Activated T-helper 1 cell treated with anti-CD3 and anti-CD28 coated beads, Interleukin-2, amount 50 U/mL, for 16 hours (primary cell): ENCODE data around the gene HIP1R.

Source experiments
- DNase-seq, 2 donors: peaks; one replicate each; pipeline ENCODE4 v3.0.0-alpha.2; 2020; ENCODE audit warnings: low read depth in 1 of 2, low spot score in 1 of 2

HIP1R gene

DNA sequence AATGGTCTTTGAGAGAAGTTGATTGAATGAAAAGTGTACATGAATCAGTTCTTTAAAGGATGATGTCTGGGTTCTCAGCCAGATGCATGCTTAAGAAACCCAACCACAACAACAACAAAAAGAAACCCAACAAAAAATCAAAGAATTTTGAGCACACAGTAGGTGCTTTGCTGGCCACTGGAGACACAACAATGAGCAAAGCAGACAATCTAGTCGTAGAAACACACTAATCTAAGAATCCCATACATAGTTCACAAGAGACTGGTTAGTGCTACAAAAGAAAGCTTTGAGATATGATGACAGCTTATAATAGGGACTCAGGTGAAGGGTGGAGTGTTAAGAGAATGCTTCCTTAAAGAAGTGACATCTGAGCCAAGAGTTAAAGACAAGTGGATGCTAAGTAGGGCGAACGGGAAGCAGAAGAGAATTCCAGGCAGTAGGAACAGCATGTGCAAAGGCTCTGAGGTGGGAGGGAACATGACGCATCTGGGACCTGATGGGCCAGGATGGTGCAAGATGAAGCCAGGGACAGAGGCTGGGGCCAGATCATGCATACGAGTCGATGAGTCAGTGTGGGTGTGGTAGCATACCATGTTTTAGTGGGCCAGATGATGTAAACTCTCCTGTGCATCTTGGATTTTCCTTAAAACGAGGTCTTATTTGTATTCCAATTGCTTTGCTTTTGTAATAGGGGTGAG, 4.6 kb upstream of the HIP1R start:
- no peak for DNase-seq

DNA sequence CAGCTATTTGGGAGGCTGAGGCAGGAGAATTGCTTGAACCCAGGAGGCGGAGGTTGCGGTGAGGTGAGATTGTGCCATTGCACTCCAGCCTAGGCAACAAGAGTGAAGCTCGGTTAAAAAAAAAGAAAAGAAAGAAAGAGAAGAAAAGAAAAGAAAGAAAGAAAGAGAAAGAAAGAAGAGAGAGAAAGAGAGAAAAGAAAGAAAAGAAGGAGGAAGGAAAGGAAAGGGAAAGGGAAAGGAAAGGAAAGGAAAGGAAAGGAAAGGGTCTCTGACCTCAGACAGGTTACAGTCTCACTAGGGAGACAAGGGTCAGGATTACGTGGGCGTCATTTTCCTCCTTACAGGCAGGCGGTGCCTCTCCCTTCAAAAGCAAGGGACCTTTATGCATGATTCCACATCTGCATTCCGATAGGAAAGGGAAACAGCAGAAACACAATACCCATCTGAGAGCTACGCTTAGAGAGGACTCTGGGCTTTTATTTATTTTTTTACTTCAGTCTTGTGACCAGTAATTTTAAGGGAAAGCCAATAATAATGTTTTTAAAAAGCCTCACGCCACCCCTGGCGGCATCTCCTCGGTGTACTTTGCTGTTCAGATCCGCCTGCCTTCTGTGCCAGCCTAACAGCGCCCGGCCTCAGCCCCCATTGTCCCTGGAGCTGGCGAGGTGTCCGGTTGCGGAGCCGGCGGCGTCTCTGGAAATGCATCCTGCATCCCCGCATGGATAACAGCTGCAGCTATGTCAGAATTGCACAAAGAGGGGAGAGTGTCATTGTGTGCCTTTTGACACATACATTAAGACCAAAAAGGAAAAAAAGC, 945 bp upstream of the HIP1R start:
- no peak for DNase-seq

- DNase-seq, result no peak
These were observed 431 bp downstream of the HIP1R start for GRCh38 chr12:122835750-122836026.

- peak in 1 of 2 donors; percentile 30 for DNase-seq
These were observed 1.0 kb downstream of the HIP1R start for GRCh38 chr12:122836027-122836921.

- DNase-seq, result no peak
These were observed 2.3 kb downstream of the HIP1R start for GRCh38 chr12:122837306-122838265.

- no peak for DNase-seq
These were observed 3.6 kb downstream of the HIP1R start for GRCh38 chr12:122838841-122839240.

DNA sequence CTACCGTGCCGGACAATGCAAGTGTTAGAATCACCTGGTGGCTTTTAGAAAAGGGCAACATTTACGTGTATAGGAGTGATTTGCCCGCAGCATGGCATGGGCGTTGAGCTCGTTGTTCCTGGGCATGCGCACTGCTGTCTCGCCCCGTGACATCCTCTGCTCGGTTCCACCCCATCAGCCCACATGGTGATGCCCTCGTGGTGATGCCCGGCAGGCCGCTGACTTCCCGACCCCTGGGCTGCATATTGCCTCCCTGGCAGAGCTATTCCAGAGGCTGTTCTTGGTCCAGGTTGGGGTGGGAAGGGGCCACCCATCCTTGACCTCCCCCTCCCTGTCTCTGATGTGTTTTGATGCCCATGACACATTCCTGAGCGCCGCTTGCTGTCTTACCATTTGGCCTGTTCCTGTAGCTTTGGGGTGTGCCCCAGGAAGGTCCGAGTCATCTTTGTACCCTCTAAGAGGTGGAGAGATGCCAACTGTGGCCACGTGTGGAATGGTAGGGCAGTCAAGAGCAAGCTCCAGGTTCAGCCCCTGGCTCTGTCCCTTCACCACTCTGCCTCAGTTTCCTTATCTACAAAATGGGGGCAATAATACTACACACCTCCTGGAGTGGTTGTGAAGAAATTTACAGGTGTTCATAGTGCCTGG, 4.8 kb downstream of the HIP1R start:
- DNase-seq, result no peak

- no peak for DNase-seq
These were observed 5.6 kb downstream of the HIP1R start for GRCh38 chr12:122840580-122841513.

GRCh38 chr12:122841544-122842321, 6.5 kb downstream of the HIP1R start:
- DNase-seq, result no peak

DNA sequence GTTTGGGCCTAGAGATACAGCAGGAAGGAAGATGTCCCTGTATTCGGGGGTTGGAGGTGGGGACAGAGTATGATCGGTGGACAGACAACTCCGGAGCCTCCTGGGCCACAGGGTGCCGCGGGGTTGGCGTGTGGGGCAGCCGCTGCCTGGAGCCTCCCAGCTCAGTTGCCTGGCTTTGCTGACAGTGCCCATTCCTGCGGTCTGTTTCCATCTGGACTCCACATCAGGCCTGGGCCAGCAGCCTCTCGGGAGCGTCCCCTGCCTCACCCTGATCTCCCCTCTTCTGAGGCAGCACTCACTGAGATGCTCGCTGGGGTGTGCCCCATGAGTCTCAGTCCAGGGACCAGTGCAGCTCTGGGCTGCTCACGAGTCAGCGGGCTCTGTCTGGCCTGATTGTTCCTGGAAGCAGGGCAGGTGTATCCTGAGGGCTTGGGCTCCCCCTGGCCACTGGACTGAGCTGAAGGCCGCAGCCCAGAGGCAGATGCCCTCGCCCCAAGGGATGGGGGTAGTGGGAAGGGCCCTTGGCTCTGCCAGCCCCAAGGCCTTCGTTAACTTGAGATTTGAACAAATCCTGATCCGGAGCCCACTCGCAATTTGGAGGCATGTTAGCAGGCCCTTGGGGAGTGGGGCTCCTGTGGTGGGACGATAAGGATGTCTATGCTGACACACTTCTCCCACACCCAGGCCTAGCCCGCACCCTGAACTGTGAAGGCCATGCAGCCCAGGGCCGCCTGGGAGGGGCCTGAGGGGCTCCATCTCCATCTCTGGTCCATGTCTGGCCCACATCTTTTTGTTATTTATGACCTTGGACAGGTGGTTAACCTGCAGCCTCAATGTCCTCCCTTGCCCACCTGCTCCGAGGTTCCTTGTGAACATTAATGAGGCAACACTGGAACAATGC, 7.5 kb downstream of the HIP1R start:
- DNase-seq, result no peak

GRCh38 chr12:122843455-122843854, 8.2 kb downstream of the HIP1R start:
- no peak for DNase-seq

DNA sequence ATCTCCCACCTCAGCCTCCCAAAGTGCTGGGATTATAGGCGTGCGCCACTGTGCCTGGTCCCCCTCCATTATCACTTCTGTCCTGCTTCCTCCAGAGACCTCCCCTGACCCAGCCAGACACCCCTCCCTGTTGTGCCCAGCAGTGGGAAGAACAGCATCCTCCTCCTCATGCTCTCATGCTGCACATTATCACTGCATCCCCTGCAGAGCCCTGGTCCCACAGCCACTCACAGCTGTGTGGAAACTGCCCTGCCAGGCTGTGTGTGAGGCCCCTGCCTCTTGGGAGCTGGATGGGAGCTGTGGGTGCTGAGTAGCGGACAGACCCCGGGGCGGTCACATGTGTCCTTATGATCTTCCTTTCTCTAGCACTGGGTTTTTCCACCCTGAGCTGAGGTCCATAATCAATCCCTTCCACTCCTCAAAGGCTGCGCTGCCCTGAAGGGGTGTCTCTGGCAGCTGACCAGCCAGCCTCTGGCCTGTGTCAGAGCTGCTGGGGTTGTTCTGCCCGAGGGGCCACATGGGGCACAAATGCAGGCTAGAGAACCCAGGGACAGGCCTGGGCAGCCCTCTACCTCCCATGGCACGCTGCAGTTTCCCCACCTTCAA, 9.2 kb downstream of the HIP1R start:
- DNase-seq, result no peak

- DNase-seq, result no peak
These were observed 10.0 kb downstream of the HIP1R start for GRCh38 chr12:122845041-122845864.

- no peak for DNase-seq
These were observed 10.8 kb downstream of the HIP1R start for GRCh38 chr12:122845865-122846621.
